Cardiac fibroblast (primary cell): Measurements from ENCODE around the gene GNAZ.

Experiments
- DNase-seq, 2 donors: peaks; one replicate each; pipeline versions ENCODE4 v3.0.0 to v3.0.0-alpha.2; 2010; ENCODE audit warnings: low read depth in 2 of 2
- H3K4me3 ChIP-seq, 2 donors: replicated peaks in 1 of 2; 1 replicate in 1 of 2; 2 replicates in 1 of 2; pipeline ENCODE4 v1.5.1; 2011; ENCODE audit warnings: low read depth in 2 of 2, low read length in 2 of 2, mild to moderate bottlenecking in 2 of 2, moderate library complexity in 1 of 2
- CTCF ChIP-seq: IDR thresholded peaks from one replicate; pipeline ENCODE4 v1.5.1; 2011; ENCODE audit warnings: low read depth, mild to moderate bottlenecking, low read length, inconsistent platforms

GNAZ gene

GRCh38 chr22:23079814-23080521 is 9.6 kb downstream of the GNAZ start:
- no peak for DNase-seq
- no peak for TF ChIP-seq CTCF

GRCh38 chr22:23080613-23081290 is 10.4 kb downstream of the GNAZ start:
- no peak overlapping the region for H3K4me3 ChIP-seq
- TF ChIP-seq CTCF, result no peak
- no peak for DNase-seq

More at GRCh38 chr22:23079814-23080521, 9.6 kb downstream of the GNAZ start:
- H3K4me3 ChIP-seq, result no peak overlapping the region

- no peak for TF ChIP-seq CTCF
- DNase-seq, result no peak
- H3K4me3 ChIP-seq, result no peak overlapping the region
Observed at GRCh38 chr22:23082534-23083314, 12.4 kb downstream of the GNAZ start.

- DNase-seq, result no peak
- no peak for TF ChIP-seq CTCF
- H3K4me3 ChIP-seq, result no peak overlapping the region
Observed at GRCh38 chr22:23083315-23084021, 13.1 kb downstream of the GNAZ start.

- H3K4me3 ChIP-seq, result no peak overlapping the region
- no peak for TF ChIP-seq CTCF
- DNase-seq, result no peak
Observed at GRCh38 chr22:23084453-23085350, 14.4 kb downstream of the GNAZ start.

- DNase-seq, result no peak
- no peak overlapping the region for H3K4me3 ChIP-seq
- no peak for TF ChIP-seq CTCF
Observed at GRCh38 chr22:23085351-23085671, 15.0 kb downstream of the GNAZ start.
